NB4 (cell line): Measurements from ENCODE around the gene NCR2.

Experiments
- DNase-seq: peaks from one replicate; pipeline ENCODE4 v3.0.0; 2010; ENCODE audit warnings: low read depth
- H3K4me3 ChIP-seq: one replicate; pipeline ENCODE4 v1.5.1; 2011; ENCODE audit warnings: mild to moderate bottlenecking, low read depth, low read length, moderate library complexity
- MYC ChIP-seq: IDR thresholded peaks from 2 replicates; pipeline ENCODE4 v1.6.1; 2011; ENCODE audit warnings: low read depth, low read length
- POLR2A ChIP-seq: IDR thresholded peaks from 2 replicates; pipeline ENCODE4 v1.6.1; 2011; ENCODE audit warnings: mild to moderate bottlenecking; ENCODE audit not compliant: insufficient read length; ENCODE audit errors: extremely low read depth
- TF ChIP-seq, protein P1 (sequence below): IDR thresholded peaks from 2 replicates; pipeline ENCODE4 v1.6.1; 2011; ENCODE audit warnings: low read depth, low read length
- TF ChIP-seq, protein P2 (sequence below): IDR thresholded peaks from one replicate; pipeline ENCODE4 v1.5.1; 2012; ENCODE audit warnings: low read depth, low read length

The NCR2 gene

DNA sequence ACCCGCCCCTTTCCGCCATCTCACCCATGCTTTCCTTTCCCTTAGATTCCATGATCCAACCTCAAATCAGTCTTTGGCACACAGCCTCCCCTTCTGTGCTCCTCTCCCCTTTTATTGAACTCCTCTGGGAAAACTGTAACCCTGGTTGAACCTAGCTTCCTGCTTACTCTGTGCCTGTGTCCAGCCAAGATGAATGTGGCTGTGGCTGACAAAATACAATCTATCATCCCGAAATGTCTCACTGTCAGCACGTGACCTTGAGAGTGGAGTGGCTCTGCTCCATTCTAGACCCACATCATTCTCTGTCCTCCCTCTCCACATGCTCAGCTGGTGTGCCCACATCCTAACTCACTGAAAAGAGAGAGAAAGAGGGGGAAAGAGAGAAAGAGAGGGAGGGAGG lies 11.0 kb downstream of the NCR2 start:
- no peak for TF ChIP-seq MYC
- TF ChIP-seq, protein P1, sequence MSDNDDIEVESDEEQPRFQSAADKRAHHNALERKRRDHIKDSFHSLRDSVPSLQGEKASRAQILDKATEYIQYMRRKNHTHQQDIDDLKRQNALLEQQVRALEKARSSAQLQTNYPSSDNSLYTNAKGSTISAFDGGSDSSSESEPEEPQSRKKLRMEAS, result no peak
- no peak for TF ChIP-seq POLR2A
- TF ChIP-seq, protein P2, sequence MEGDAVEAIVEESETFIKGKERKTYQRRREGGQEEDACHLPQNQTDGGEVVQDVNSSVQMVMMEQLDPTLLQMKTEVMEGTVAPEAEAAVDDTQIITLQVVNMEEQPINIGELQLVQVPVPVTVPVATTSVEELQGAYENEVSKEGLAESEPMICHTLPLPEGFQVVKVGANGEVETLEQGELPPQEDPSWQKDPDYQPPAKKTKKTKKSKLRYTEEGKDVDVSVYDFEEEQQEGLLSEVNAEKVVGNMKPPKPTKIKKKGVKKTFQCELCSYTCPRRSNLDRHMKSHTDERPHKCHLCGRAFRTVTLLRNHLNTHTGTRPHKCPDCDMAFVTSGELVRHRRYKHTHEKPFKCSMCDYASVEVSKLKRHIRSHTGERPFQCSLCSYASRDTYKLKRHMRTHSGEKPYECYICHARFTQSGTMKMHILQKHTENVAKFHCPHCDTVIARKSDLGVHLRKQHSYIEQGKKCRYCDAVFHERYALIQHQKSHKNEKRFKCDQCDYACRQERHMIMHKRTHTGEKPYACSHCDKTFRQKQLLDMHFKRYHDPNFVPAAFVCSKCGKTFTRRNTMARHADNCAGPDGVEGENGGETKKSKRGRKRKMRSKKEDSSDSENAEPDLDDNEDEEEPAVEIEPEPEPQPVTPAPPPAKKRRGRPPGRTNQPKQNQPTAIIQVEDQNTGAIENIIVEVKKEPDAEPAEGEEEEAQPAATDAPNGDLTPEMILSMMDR, result no peak

DNA sequence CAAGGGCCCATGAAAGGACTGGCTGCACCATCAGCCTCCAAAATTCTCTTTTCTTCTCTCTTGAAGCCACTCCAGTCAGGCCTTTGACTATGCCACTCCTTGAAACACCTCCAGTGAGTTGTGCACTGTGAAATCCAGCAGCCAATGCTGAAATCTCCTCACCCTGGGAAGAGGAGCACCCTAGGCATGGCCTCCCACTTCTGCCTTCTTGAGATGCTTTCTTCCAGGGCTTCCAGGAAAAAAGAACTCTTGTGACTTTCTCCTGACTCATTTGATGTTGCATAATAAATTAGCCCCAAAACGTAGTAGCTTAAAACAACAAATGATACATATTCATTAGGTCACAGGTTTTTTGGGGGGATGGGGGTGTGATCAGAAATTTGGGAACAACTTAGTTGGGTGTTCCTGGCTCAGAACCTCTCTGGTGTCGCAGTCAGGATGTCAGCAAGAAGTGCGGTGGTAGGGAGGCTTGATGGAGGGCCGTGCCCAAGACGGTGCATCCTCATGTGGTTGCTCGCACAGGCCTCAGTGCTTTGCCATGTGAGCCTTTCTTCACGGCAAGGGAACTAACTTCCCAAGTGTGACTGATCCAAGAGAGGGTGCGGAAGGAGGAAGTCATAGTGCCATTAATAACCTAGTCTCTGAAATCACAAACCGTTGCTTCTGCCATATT lies 12.1 kb downstream of the NCR2 start:
- H3K4me3 ChIP-seq, result no peak overlapping the region
- no peak for DNase-seq
- no peak for TF ChIP-seq MYC
- TF ChIP-seq, protein P1, result no peak
- TF ChIP-seq, protein P2, result no peak
- no peak for TF ChIP-seq POLR2A

More for the DNA sequence above, 11.0 kb downstream of the NCR2 start:
- H3K4me3 ChIP-seq, result no peak overlapping the region
- DNase-seq, result no peak

DNA sequence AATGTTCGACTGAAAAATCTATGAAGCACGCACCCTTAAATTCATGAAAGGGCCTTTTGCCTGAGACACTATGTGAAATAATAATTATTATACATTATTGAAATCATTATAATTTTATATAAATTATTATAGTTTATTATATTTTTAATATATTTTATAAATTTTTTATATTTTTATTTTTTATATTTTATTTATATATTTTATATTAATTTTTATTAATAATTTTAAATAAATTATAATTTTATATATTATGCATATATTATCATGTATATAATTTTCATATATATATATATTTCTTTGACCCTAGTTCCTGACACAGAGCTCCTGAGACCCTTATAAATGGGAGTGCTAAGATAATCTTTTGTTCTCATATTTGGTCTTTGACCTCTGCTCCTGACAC lies 13.5 kb downstream of the NCR2 start:
- H3K4me3 ChIP-seq, result no peak overlapping the region
- DNase-seq, result no peak
- TF ChIP-seq, protein P2, result no peak
- TF ChIP-seq MYC (no peak), POLR2A (no peak)
- TF ChIP-seq, protein P1, result no peak

DNA sequence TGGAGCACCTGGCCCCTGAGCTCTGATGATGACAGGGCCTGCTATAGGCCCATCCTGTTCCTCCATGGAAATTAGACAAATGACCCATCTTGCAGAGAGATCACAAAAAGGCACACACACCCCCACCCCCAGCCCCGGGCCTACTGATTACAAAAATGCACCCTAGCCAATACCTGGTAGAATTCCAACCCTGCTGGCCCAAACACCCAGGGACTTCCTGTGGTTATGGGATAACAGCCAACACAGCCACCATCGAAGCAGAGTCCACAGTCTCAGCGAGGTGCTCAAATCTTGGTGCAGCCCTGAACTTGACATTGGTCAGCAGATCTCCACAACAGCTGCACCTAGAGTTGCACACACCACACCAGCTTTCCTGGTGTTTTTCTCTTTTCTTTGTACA lies 17.0 kb downstream of the NCR2 start:
- TF ChIP-seq, protein P1, result no peak
- TF ChIP-seq, protein P2, result no peak
- no peak for TF ChIP-seq POLR2A
- TF ChIP-seq MYC, result no peak
- DNase-seq, result no peak
- no peak overlapping the region for H3K4me3 ChIP-seq

DNA sequence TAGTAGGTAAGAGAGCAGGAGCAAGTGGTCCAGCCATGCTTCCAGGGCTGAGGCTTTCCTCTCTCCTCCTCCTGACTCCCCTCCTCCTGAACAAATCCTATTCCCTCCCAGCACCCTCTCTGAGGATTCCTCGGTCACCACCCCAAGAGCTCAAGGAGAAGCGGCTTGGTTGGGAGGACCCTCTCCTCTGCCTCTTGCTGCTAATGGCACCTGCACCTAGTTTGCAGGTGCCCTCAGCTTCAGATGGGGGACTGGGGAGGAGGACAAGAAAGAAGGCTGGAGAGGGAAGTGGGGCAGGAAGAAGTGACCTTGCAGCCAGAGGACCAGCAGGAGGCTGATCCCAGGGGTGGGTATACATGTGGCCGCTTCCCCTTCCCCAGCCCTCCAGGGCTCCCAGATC lies 17.5 kb downstream of the NCR2 start:
- H3K4me3 ChIP-seq, result no peak overlapping the region
- TF ChIP-seq POLR2A, result no peak
- no peak for TF ChIP-seq MYC
- TF ChIP-seq, protein P1, result no peak
- TF ChIP-seq, protein P2, result no peak
- DNase-seq, result no peak

DNA sequence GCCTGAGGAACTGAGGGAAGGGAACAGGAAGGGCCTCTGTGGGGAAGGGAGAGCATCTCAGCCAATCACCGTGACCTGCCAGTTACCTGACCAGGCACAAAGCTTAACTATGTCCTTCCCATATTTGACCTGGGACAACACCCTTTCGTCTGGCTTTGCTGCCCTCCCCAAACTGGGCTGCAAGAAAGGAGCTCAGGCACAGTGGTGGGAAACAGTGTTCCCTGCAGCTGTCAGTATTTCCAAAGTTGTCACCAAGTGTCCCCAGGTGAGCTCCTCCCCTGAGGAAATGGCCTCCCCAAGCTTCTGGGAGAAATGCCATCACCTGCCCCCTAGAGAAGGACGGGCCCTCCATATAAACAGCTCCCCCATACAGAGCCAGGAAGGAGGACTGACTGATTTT lies 17.9 kb downstream of the NCR2 start:
- no peak for DNase-seq
- H3K4me3 ChIP-seq, result no peak overlapping the region
- TF ChIP-seq, protein P2, result no peak
- no peak for TF ChIP-seq MYC
- TF ChIP-seq, protein P1, result no peak
- TF ChIP-seq POLR2A, result no peak
